A549 (cell line): Measurements from ENCODE around the gene PDIA6.

Experiments
- BCL3 ChIP-seq: fragments of >200 bp; sonication (Bioruptor Twin); formaldehyde crosslinking; IDR thresholded peaks from 3 replicates; pipeline ENCODE4 v1.6.1; 2016
- CTCF ChIP-seq: fragments of >200 bp; sonication (Bioruptor Twin); formaldehyde crosslinking; IDR thresholded peaks from 3 replicates; pipeline ENCODE4 v1.5.1; 2016
- FOSL2 ChIP-seq, 2 experiments: fragments of 450-650 bp in 1 of 2; fragments of >200 bp in 1 of 2; sonication (Bioruptor Twin) in 1 of 2; formaldehyde crosslinking; IDR thresholded peaks; 2 replicates each; pipeline versions ENCODE4 v1.5.0 to v1.6.1; 2016 to 2020; ENCODE audit warnings: mild to moderate bottlenecking in 1 of 2, moderate library complexity in 1 of 2
- NR3C1 ChIP-seq: fragments of >200 bp; sonication (Bioruptor Twin); formaldehyde crosslinking; IDR thresholded peaks from 3 replicates; pipeline ENCODE4 v1.6.1; 2017
- POLR2A ChIP-seq: IDR thresholded peaks from 2 replicates; pipeline ENCODE4 v1.6.1; 2012; ENCODE audit warnings: mild to moderate bottlenecking, low read length

GRCh38 chr2:10847008-10847407 is 34.4 kb upstream of the PDIA6 start:
- no peak for TF ChIP-seq CTCF
- no peak for TF ChIP-seq FOSL2 (IDR thresholded peaks at IDR 0.05)
- no peak for TF ChIP-seq FOSL2 (CRISPR knock-in tag; IDR thresholded peaks at IDR 0.05)
- no peak for TF ChIP-seq POLR2A
- TF ChIP-seq BCL3, result no peak
- TF ChIP-seq NR3C1, result no peak
